Activated B cell treated with CpG ODN at 0.5 μM for 24 hours (primary cell): Measurements from ENCODE around the gene PHLDB3. TPM values are rescaled to one million over a fixed set of nuclear protein-coding genes. Genes with fewer than 3 reads are reported as not detected.

Experiments
- ATAC-seq: fragments of 200-7000 bp; cut with Tn5 transposase; one replicate; pipeline ENCODE4 v1.10.0; 2021; ENCODE audit warnings: low read depth, mild to moderate bottlenecking, moderate library complexity
- CTCF ChIA-PET: fragments of 350-600 bp; sonication (Branson Sonifier 250); formaldehyde crosslinking; loops from one replicate; lab custom pipeline; 2021; ENCODE audit warnings: antibody characterized with exemption; lab: Charles Lee
- POLR2A ChIA-PET: fragments of 350-600 bp; sonication (Branson Sonifier 250); formaldehyde crosslinking; loops from one replicate; lab custom pipeline; 2021; ENCODE audit warnings: antibody characterized with exemption; lab: Charles Lee
- DNase-seq: peaks from one replicate; pipeline ENCODE4 v3.0.0; 2022
- H3K27ac Mint-ChIP-seq: one replicate; pipeline ENCODE4 v1.8.0; 2020; ENCODE audit warnings: mixed read lengths
- H3K27me3 Mint-ChIP-seq: one replicate; pipeline ENCODE4 v1.8.0; 2021; ENCODE audit warnings: mixed read lengths
- H3K36me3 Mint-ChIP-seq: one replicate; pipeline ENCODE4 v1.8.0; 2021; ENCODE audit warnings: low read depth, mixed read lengths
- H3K4me1 Mint-ChIP-seq: one replicate; pipeline ENCODE4 v1.8.0; 2021; ENCODE audit warnings: mixed read lengths
- H3K4me3 Mint-ChIP-seq: one replicate; pipeline ENCODE4 v1.8.0; 2020; ENCODE audit warnings: mild to moderate bottlenecking, mixed read lengths
- H3K9me3 Mint-ChIP-seq: one replicate; pipeline ENCODE4 v1.8.0; 2020; ENCODE audit warnings: mixed read lengths
- intact Hi-C: fragments of 100-400 bp; cut with micrococcal nuclease; formaldehyde crosslinking; loops from one replicate; pipeline ENCODE4 v1.15.1; 2024
- total RNA-seq: library from RNA; stranded (reverse); gene quantifications from 2 replicates; pipeline ENCODE4 v1.2.3, GENCODE V29; 2022
- TF ChIP-seq, protein P1 (sequence below): fragments of 200-600 bp; IDR thresholded peaks from one replicate; pipeline ENCODE4 v1.8.0; 2022; ENCODE audit warnings: antibody characterized with exemption, mild to moderate bottlenecking

PHLDB3 gene
- total RNA-seq, 1 donor from 2014 or later, result 32.2 TPM

DNA sequence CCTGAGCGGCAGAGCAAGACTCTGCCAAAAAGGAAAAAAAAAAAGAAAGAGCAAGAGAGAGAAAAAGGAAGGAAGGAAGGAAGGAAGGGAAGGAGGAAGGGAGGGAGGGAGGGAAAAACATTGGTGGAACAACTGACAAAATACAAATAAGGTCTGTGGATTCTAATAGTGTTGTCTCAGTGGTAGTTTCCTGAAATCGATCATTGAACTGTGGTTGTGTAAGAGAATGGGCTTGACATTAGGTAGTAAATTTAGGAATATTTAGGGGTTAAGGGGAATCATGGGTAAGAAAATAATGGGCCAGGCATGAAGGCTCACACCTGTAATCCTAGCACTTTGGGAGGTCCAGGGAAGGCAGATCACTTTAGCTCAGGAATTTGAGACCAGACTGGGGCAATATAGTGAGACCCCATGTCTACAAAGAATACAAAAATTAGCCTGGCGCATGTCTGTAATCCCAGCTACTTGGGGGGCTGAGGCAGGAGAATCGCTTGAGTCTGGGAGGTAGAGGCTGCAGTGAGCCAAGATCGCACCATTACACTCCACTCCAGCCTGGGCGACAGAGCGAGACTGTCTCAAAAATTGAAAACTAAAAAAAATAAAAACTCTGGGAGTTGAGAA lies 14.5 kb downstream of the PHLDB3 start:
- peaks cover 10% of the 10 kb centered on the region for H3K36me3 Mint-ChIP-seq
- DNase-seq, result no peak
- ATAC-seq, result no peak
- no peaks in the 10 kb centered on the region for H3K27me3 Mint-ChIP-seq
- no peaks in the 10 kb centered on the region for H3K9me3 Mint-ChIP-seq
- ChIA-PET CTCF (no interaction called here), POLR2A (interaction anchor here (0.6 to 0.9 kb wide), 2 partner anchors 10 to 128 kb away, joined by 4 read pairs; no protein-coding TSS in a partner anchor)
- peaks cover 36% of the 10 kb centered on the region for H3K4me1 Mint-ChIP-seq
- TF ChIP-seq, protein P1, sequence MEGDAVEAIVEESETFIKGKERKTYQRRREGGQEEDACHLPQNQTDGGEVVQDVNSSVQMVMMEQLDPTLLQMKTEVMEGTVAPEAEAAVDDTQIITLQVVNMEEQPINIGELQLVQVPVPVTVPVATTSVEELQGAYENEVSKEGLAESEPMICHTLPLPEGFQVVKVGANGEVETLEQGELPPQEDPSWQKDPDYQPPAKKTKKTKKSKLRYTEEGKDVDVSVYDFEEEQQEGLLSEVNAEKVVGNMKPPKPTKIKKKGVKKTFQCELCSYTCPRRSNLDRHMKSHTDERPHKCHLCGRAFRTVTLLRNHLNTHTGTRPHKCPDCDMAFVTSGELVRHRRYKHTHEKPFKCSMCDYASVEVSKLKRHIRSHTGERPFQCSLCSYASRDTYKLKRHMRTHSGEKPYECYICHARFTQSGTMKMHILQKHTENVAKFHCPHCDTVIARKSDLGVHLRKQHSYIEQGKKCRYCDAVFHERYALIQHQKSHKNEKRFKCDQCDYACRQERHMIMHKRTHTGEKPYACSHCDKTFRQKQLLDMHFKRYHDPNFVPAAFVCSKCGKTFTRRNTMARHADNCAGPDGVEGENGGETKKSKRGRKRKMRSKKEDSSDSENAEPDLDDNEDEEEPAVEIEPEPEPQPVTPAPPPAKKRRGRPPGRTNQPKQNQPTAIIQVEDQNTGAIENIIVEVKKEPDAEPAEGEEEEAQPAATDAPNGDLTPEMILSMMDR, result no peak
- intact Hi-C loops, result no loop called here
- H3K27ac Mint-ChIP-seq, result no peak overlapping the region
- H3K4me3 Mint-ChIP-seq, result no peak overlapping the region

- peaks cover 3% of the 10 kb centered on the region for H3K36me3 Mint-ChIP-seq
- POLR2A ChIA-PET, result interaction anchor here (0.6 to 1.5 kb wide), 2 partner anchors 15 to 263 kb away, joined by 6 to 8 read pairs; partner anchors contain the start of gene PHLDB3
- peak overlapping the region; percentile 65 for H3K27ac Mint-ChIP-seq
- ATAC-seq, result peak; percentile 72
- no peaks in the 10 kb centered on the region for H3K9me3 Mint-ChIP-seq
- no peak overlapping the region for H3K4me3 Mint-ChIP-seq
- no peaks in the 10 kb centered on the region for H3K27me3 Mint-ChIP-seq
- H3K4me1 Mint-ChIP-seq, result peaks cover 36% of the 10 kb centered on the region
- TF ChIP-seq, protein P1, result no peak
- no peak for DNase-seq
- intact Hi-C loops, result no loop called here
- CTCF ChIA-PET, result no interaction called here
Measured at GRCh38 chr19:43489310-43489709, 15.2 kb downstream of the PHLDB3 start.

GRCh38 chr19:43488179-43488578 lies 16.4 kb downstream of the PHLDB3 start:
- Mint-ChIP-seq H3K9me3 (no peaks in the 10 kb centered on the region), H3K4me1 (peaks cover 36% of the 10 kb centered on the region), H3K36me3 (peaks cover 2% of the 10 kb centered on the region), H3K27me3 (no peaks in the 10 kb centered on the region), H3K27ac (no peak overlapping the region), H3K4me3 (no peak overlapping the region)
- ChIA-PET POLR2A (interaction anchor here (0.7 to 1.5 kb wide), 2 partner anchors 16 to 248 kb away, joined by 5 to 8 read pairs; partner anchors contain the start of gene PHLDB3), CTCF (no interaction called here)
- ATAC-seq (no peak), DNase-seq (no peak)
- intact Hi-C loops, result no loop called here
- TF ChIP-seq, protein P1, result no peak

GRCh38 chr19:43486412-43486811 lies 18.1 kb downstream of the PHLDB3 start:
- Mint-ChIP-seq H3K9me3 (no peaks in the 10 kb centered on the region), H3K4me1 (peaks cover 36% of the 10 kb centered on the region), H3K36me3 (peaks cover 6% of the 10 kb centered on the region), H3K27me3 (no peaks in the 10 kb centered on the region), H3K27ac (no peak overlapping the region), H3K4me3 (no peak overlapping the region)
- ChIA-PET CTCF (no interaction called here), POLR2A (interaction anchor here (1.3 kb wide), 1 partner anchor 18 kb away, joined by 16 read pairs; the partner anchor contains the start of gene PHLDB3)
- ATAC-seq (no peak), DNase-seq (no peak)
- TF ChIP-seq, protein P1, result no peak
- intact Hi-C loops, result no loop called here

DNA sequence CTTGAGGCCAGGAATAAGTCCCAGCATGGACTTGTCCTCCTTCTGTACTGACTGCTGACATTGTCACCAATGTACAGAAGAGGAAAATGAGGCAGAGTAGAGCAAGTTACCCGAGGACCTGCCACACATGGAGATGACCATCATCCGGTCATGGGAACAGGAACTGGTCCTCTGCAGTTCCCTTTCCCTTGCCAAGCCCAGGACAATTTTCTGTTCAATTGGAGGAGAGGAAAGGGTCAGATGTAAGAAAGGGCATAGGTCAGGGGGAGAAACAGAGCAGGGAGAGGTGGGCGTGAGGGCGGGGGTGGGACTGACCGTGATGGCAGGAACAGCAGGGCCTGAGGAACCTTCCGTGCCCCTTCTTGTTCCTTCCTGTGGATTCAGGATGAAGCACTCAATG lies 18.6 kb downstream of the PHLDB3 start:
- Mint-ChIP-seq H3K4me1 (peaks cover 36% of the 10 kb centered on the region), H3K36me3 (peaks cover 7% of the 10 kb centered on the region), H3K4me3 (no peak overlapping the region), H3K9me3 (no peaks in the 10 kb centered on the region), H3K27me3 (no peaks in the 10 kb centered on the region), H3K27ac (no peak overlapping the region)
- intact Hi-C loops, result no loop called here
- ChIA-PET CTCF (no interaction called here), POLR2A (no interaction called here)
- ATAC-seq (no peak), DNase-seq (no peak)
- TF ChIP-seq, protein P1, result no peak
